ENCODE data around the gene CEP97. TPM values are rescaled to one million over a fixed set of nuclear protein-coding genes. Genes with fewer than 3 reads are reported as not detected.

CEP97 gene
- total and polyA plus RNA-seq, 2 donors (not counting 1 experiment from before 2014, with no cell fraction given): 2.1 to 15.4 TPM

DNA sequence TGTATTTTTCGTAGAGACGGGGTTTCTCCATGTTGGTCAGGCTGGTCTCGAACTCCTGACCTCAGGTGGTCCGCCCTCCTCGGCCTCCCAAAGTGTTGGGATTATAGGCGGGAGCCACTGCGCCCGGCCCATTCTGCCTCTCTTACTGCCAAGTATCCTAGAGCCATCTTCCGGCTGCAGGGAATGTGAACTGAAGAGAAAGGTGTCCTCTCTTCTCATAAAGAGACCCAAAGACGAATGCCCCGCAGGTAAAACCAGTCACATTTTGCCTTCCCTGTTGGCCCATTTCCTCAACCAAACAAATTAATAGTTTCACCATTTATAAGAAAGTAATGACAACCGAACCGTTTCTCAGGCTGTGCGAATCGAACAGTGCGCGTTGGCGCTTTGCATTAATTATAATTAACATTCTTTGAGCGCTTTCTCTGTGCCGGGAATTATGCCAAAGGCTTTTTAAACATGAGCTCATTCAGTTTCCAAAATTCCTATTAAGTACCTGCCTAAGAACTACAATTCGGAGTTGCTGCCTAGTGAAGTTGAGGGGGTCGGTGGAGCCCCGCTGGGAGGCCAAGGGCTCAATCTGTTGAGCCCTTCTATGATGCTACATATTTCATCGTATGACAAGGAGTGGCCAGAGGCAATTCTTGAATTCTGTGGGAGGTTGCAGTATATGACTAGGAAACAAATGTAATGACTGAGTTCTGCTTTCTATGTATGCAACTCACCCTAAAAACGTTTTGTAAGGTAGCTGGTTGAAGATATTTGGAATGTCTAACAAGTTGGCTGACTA lies 37.1 kb upstream of the CEP97 start:
- 88% methylated on average over 15 of the region's 25 CpGs for whole genome bisulfite sequencing (ENCODE audit: insufficient coverage)
- peak overlapping the region; percentile 87 for H3K9ac ChIP-seq (ENCODE audit: low read length)
- peak overlapping the region; percentile 64 to 98 (median 84) for H3K4me3 ChIP-seq (ENCODE audit: control extremely low read depth in 1 of 5, extremely low read depth in 1 of 5, insufficient read depth in 1 of 5, low read depth in 2 of 5, low read length in 4 of 5)
- peaks cover 4 to 33% of the 10 kb centered on the region in 2 experiments for H3K36me3 ChIP-seq (replicated peaks in 1 of 2; ENCODE audit: control extremely low read depth in 1 of 2, control insufficient read depth in 1 of 2, extremely low read depth in 1 of 2, insufficient read depth in 2 of 2, low read length in 1 of 2)
- peak overlapping the region; percentile 89 to 90 for H3K27ac ChIP-seq (ENCODE audit: low read length in 2 of 2)
- no peaks in the 10 kb centered on the region for H3K9me3 Mint-ChIP-seq (ENCODE audit: insufficient read depth)
- no peaks in the 10 kb centered on the region for H3K27me3 ChIP-seq (replicated peaks in 1 of 4; ENCODE audit: control extremely low read depth in 1 of 4, control insufficient read depth in 3 of 4, insufficient read depth in 4 of 4, low read length in 3 of 4)
- H3K9me3 ChIP-seq (ENCODE audit: control extremely low read depth in 1 of 3, control insufficient read depth in 2 of 3, insufficient read depth in 1 of 3, low read length in 2 of 3): no peaks in the 10 kb centered on the region
- ATAC-seq (ENCODE audit: low read depth) (no peak), DNase-seq (peak; percentile 36)
- peaks cover 33% of the 10 kb centered on the region for H3K79me2 ChIP-seq (ENCODE audit: control insufficient read depth, insufficient read depth, low read length)
- no peaks in the 10 kb centered on the region for H3K27me3 Mint-ChIP-seq
- H3K4me2 ChIP-seq (replicated peaks; ENCODE audit: low read depth, low read length, poor library complexity, severe bottlenecking): peak overlapping the region; percentile 78
- intact Hi-C loops (cut with micrococcal nuclease): loop anchor here (2.0 kb wide), 1 partner anchor 91 kb away; the partner anchor contains the start of gene NXPE3
- peaks cover 22 to 32% of the 10 kb centered on the region in 2 donors for H3K4me1 ChIP-seq (ENCODE audit: control insufficient read depth in 2 of 2, insufficient read depth in 2 of 2, low read length in 2 of 2)
- H4K20me1 ChIP-seq (ENCODE audit: control insufficient read depth, insufficient read depth, low read length, poor library complexity, severe bottlenecking): peaks cover 8% of the 10 kb centered on the region
- peak overlapping the region; percentile 76 for H2AFZ ChIP-seq (ENCODE audit: insufficient read depth, low read depth, low read length, poor library complexity, severe bottlenecking)
- peak overlapping the region; percentile 100 for H3K4me3 Mint-ChIP-seq
- peaks cover 32% of the 10 kb centered on the region for H3K4me1 Mint-ChIP-seq
- ChIA-PET POLR2A (interaction anchor here (0.6 to 3.6 kb wide), 6 partner anchors 11 to 1352 kb away, joined by 3 to 40 read pairs (median 6); partner anchors contain the start of genes PCNP and ZBTB11), CTCF (interaction anchor here (0.5 to 3.2 kb wide), 5 partner anchors 8 to 538 kb away, joined by 3 to 27 read pairs (median 5); partner anchors contain the start of genes CEP97, PCNP and ZBTB11)
- TF ChIP-seq, protein P1, sequence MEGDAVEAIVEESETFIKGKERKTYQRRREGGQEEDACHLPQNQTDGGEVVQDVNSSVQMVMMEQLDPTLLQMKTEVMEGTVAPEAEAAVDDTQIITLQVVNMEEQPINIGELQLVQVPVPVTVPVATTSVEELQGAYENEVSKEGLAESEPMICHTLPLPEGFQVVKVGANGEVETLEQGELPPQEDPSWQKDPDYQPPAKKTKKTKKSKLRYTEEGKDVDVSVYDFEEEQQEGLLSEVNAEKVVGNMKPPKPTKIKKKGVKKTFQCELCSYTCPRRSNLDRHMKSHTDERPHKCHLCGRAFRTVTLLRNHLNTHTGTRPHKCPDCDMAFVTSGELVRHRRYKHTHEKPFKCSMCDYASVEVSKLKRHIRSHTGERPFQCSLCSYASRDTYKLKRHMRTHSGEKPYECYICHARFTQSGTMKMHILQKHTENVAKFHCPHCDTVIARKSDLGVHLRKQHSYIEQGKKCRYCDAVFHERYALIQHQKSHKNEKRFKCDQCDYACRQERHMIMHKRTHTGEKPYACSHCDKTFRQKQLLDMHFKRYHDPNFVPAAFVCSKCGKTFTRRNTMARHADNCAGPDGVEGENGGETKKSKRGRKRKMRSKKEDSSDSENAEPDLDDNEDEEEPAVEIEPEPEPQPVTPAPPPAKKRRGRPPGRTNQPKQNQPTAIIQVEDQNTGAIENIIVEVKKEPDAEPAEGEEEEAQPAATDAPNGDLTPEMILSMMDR (IDR thresholded peaks at IDR 0.05): no peak
- no peak for TF ChIP-seq EZH2 (IDR thresholded peaks at IDR 0.05; ENCODE audit: borderline replicate concordance, insufficient read depth, low read depth, low read length, poor library complexity, severe bottlenecking)
- H3K27ac Mint-ChIP-seq: peak overlapping the region; percentile 99

DNA sequence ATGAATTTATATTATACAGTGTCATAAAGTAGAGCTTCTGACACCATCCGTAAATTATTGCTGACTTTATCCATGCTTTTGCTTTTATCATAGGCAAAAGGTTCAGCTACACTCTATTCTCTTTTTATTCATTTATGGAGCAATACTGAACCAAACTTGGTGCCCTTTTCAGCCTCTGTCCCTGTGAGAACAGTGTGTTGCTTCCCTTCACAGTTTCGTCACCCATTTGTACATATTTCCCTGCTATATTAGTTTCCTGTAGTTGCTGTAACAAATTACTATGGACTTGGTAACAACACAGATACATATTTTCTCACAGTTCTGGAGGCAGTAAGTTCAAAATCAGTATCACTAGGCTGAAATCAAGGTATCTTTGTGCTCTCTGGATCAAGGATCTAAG lies 35.1 kb upstream of the CEP97 start:
- Mint-ChIP-seq H3K9me3 (ENCODE audit: insufficient read depth) (no peaks in the 10 kb centered on the region), H3K27me3 (no peaks in the 10 kb centered on the region), H3K4me1 (peaks cover 30% of the 10 kb centered on the region), H3K4me3 (no peak overlapping the region), H3K27ac (no peak overlapping the region)
- H3K9me3 ChIP-seq (ENCODE audit: control extremely low read depth in 1 of 3, control insufficient read depth in 2 of 3, insufficient read depth in 1 of 3, low read length in 2 of 3): no peaks in the 10 kb centered on the region
- H4K20me1 ChIP-seq (ENCODE audit: control insufficient read depth, insufficient read depth, low read length, poor library complexity, severe bottlenecking): peaks cover 2% of the 10 kb centered on the region
- no peak overlapping the region for H3K4me2 ChIP-seq (replicated peaks; ENCODE audit: low read depth, low read length, poor library complexity, severe bottlenecking)
- CTCF ChIA-PET: no interaction called here
- TF ChIP-seq, protein P1 (IDR thresholded peaks at IDR 0.05): no peak
- TF ChIP-seq EZH2 (IDR thresholded peaks at IDR 0.05; ENCODE audit: borderline replicate concordance, insufficient read depth, low read depth, low read length, poor library complexity, severe bottlenecking): no peak
- H3K4me3 ChIP-seq (ENCODE audit: control extremely low read depth in 1 of 5, extremely low read depth in 1 of 5, insufficient read depth in 1 of 5, low read depth in 2 of 5, low read length in 4 of 5): no peak overlapping the region
- DNase-seq: no peak
- no CpG with 5 or more reads among the region's 2 CpGs for WGBS (ENCODE audit: insufficient coverage)
- H3K79me2 ChIP-seq (ENCODE audit: control insufficient read depth, insufficient read depth, low read length): peaks cover 22% of the 10 kb centered on the region
- H3K4me1 ChIP-seq (ENCODE audit: control insufficient read depth in 2 of 2, insufficient read depth in 2 of 2, low read length in 2 of 2): peaks cover 17 to 23% of the 10 kb centered on the region in 2 donors
- no peak overlapping the region for H2AFZ ChIP-seq (ENCODE audit: insufficient read depth, low read depth, low read length, poor library complexity, severe bottlenecking)
- peaks cover 2 to 13% of the 10 kb centered on the region in 2 experiments for H3K36me3 ChIP-seq (replicated peaks in 1 of 2; ENCODE audit: control extremely low read depth in 1 of 2, control insufficient read depth in 1 of 2, extremely low read depth in 1 of 2, insufficient read depth in 2 of 2, low read length in 1 of 2)
- H3K27ac ChIP-seq (ENCODE audit: low read length in 2 of 2): no peak overlapping the region
- no peak for ATAC-seq (ENCODE audit: low read depth)
- intact Hi-C loops (cut with micrococcal nuclease): no loop called here
- H3K27me3 ChIP-seq (replicated peaks in 1 of 4; ENCODE audit: control extremely low read depth in 1 of 4, control insufficient read depth in 3 of 4, insufficient read depth in 4 of 4, low read length in 3 of 4): no peaks in the 10 kb centered on the region
- H3K9ac ChIP-seq (ENCODE audit: low read length): no peak overlapping the region
- POLR2A ChIA-PET: no interaction called here

Measured in B cell (primary cell).